ENCODE data around the gene ZNF652.

DNA sequence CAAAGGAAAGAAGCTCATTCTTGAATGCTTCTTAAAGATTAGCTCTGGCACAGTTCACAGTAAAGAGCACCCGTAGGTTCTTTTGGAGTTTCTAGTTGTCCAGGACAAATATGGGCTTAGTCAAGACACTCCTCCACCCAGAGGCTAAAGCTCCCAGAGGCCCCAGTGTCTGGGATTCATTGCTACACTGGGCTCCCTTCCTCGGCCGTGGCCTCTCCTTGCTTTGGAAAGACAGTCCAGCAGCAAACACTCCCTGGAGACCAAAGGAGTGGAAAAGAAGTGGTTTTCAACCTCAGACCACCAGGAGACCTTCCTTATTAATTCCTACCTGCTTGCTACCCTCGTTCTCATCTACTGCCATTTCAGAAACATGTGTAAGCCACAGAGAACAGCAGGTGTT, 35.5 kb upstream of the ZNF652 start:
- TF ChIP-seq POLR2A (IDR thresholded peaks at IDR 0.05; ENCODE audit: low read length): no peak
- TF ChIP-seq GATA1 (IDR thresholded peaks at IDR 0.05; ENCODE audit: low read depth, low read length): no peak
